ENCODE results near the gene PALLD.

DNA sequence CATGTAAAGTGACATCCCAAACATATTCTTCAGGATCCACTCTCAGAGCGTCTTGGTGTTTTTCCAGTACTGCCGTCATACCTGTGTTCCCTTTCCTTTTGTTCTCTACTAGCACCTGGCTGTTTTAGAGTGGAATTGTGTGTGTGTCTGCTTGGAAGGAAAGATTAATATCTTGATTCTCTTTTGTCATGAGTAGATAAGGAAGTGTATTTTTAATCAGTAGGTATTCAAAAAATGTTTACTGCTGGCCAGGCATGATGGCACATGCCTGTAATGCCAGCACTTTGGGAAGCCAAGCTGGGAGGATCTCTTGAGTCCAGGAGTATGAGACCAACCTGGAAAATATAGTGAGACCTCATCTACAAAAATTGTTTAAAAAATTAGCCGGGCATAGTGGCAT lies 314.4 kb downstream of the PALLD start:
- TF ChIP-seq, protein P1, sequence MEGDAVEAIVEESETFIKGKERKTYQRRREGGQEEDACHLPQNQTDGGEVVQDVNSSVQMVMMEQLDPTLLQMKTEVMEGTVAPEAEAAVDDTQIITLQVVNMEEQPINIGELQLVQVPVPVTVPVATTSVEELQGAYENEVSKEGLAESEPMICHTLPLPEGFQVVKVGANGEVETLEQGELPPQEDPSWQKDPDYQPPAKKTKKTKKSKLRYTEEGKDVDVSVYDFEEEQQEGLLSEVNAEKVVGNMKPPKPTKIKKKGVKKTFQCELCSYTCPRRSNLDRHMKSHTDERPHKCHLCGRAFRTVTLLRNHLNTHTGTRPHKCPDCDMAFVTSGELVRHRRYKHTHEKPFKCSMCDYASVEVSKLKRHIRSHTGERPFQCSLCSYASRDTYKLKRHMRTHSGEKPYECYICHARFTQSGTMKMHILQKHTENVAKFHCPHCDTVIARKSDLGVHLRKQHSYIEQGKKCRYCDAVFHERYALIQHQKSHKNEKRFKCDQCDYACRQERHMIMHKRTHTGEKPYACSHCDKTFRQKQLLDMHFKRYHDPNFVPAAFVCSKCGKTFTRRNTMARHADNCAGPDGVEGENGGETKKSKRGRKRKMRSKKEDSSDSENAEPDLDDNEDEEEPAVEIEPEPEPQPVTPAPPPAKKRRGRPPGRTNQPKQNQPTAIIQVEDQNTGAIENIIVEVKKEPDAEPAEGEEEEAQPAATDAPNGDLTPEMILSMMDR (IDR thresholded peaks at IDR 0.05; ENCODE audit: low read length): no peak
- no peak for TF ChIP-seq EZH2 (optimal IDR thresholded peaks at IDR 0.05; ENCODE audit: low read depth, low read length)
